ENCODE results near the gene CGB7. TPM values are rescaled to one million over a fixed set of nuclear protein-coding genes. Genes with fewer than 3 reads are reported as not detected.
"Not testable (repeated sequence)": the region's sequence is repeated elsewhere in the genome, so short reads cannot be mapped to it uniquely, and the experiment has no call there.

Gene CGB7
- total RNA-seq, 4 donors from 2014 or later: 0.22 to 4.4 (median 1.7) TPM; not detected in 1

DNA sequence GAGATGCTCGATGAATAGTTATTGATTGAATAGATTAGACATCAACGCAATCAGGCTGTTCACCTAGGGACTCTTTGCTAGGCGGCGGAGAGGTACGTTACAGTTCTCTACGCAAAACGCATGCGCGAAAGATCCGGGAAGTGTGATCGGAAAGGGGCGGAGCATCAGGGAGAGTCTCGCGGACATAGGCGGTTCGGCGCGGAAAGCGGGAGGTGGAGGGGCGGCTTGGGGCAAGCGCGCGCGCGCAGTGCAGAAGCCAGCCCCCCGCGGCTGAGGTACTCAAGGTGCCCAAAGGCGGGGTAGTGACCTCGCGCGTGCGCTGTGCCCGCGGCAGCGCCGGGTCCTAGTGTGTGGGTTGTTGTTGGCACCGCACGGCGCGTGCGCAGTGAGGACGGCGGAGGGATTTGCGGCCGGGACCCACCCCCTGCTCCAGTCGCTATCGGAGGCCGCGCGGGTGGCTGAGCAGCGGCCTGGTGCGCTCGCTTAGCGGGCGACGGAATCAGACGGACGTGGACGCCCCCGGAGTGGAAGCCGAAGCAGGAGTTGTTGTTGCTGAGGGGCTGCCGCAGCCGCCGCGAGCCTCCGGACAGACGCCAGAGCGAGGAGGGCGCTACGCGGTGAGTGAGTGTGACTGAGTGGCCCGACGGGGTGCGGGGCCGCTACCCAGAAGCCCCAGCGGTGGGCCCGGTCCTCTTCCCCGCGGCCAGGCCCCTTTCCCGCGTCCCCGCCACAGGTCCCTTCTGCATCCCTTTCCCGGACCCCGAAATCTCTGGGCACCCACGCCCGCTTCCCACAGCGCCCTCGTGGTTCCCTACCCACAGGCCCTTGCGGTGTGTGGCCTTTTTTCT, 27.7 kb upstream of the CGB7 start, which contains the start of gene SNRNP70:
SNRNP70 (plus strand) TSS at position 432 of the 848 bp plus-strand sequence. CDS start 964 bp downstream, outside the sequence.
- TF ChIP-seq, protein P1, sequence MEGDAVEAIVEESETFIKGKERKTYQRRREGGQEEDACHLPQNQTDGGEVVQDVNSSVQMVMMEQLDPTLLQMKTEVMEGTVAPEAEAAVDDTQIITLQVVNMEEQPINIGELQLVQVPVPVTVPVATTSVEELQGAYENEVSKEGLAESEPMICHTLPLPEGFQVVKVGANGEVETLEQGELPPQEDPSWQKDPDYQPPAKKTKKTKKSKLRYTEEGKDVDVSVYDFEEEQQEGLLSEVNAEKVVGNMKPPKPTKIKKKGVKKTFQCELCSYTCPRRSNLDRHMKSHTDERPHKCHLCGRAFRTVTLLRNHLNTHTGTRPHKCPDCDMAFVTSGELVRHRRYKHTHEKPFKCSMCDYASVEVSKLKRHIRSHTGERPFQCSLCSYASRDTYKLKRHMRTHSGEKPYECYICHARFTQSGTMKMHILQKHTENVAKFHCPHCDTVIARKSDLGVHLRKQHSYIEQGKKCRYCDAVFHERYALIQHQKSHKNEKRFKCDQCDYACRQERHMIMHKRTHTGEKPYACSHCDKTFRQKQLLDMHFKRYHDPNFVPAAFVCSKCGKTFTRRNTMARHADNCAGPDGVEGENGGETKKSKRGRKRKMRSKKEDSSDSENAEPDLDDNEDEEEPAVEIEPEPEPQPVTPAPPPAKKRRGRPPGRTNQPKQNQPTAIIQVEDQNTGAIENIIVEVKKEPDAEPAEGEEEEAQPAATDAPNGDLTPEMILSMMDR (IDR thresholded peaks at IDR 0.05): peak in 2 of 6 experiments; percentile 1 to 23
- TF ChIP-seq POLR2A (IDR thresholded peaks at IDR 0.05): peak in 2 of 4 donors; percentile 76 to 93
- Histone ChIP-seq H3K27ac (peak within 1 kb of the TSS; percentile 89 to 95 (median 94)), H3K27me3 (no peaks in the 10 kb centered on the region), H3K9me3 (no peaks in the 10 kb centered on the region), H3K4me1 (peaks cover 12 to 43% (median 25%) of the 10 kb centered on the region in 3 donors), H3K36me3 (peaks cover 6 to 37% (median 19%) of the 10 kb centered on the region in 3 donors), H3K4me3 (peak within 1 kb of the TSS; percentile 86 to 93 (median 92))
- DNase-seq: peak; percentile 96
- 0% methylated on average over 22 to 35 of the region's 89 CpGs for WGBS, 2 donors
- intact Hi-C loops (cut with DNase I): no loop called here

DNA sequence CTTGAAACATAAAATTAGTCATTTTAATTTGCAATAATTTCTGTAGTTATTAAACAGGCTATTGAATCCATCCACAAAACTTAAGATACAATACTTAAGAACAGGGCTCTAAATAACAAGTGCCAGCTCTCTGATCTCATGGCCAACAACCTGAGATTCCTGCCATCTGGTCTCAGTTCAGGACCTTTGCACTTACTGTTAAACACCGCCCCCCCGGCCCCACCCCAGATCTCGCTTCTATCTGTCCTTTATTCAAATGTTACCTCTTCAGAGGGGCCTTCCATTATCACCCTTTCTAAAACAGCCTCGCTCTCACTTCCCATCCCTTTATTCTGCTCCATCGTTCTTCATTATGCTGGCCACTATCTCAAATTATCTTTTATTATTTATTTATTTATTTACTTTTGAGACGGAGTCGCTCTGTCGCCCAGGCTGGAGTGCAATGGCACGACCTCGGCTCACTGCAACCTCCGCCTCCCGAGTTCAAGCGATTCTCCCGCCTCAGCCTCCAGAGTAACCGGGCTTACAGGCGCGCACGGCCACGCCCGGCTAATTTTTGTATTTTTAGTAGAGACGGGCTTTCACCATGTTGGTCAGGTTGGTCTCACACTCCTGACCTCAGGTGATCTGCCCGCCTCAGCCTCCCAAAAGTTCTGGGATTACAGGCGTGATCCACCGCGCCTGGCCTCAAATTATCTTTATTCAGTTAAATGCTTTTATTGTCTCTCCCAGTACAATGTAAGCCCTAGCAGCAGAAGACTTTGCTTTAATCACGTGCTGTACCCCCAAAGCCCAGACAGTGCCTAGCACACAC, 26.9 kb upstream of the CGB7 start:
- no peaks in the 10 kb centered on the region for H3K9me3 ChIP-seq
- TF ChIP-seq, protein P1 (IDR thresholded peaks at IDR 0.05): no peak
- no peak for TF ChIP-seq POLR2A (IDR thresholded peaks at IDR 0.05)
- 57 to 58% methylated on average over 22 to 26 of the region's 26 CpGs for WGBS, 2 donors
- intact Hi-C loops (cut with DNase I): no loop called here
- H3K4me1 ChIP-seq: peaks cover 12 to 43% (median 25%) of the 10 kb centered on the region in 3 donors
- no peaks in the 10 kb centered on the region for H3K27me3 ChIP-seq
- peak overlapping the region; percentile 86 to 93 (median 92) for H3K4me3 ChIP-seq
- H3K36me3 ChIP-seq: peaks cover 0 to 28% (median 13%) of the 10 kb centered on the region in 3 donors
- no peak for DNase-seq
- peak overlapping the region; percentile 89 to 95 (median 94) for H3K27ac ChIP-seq

DNA sequence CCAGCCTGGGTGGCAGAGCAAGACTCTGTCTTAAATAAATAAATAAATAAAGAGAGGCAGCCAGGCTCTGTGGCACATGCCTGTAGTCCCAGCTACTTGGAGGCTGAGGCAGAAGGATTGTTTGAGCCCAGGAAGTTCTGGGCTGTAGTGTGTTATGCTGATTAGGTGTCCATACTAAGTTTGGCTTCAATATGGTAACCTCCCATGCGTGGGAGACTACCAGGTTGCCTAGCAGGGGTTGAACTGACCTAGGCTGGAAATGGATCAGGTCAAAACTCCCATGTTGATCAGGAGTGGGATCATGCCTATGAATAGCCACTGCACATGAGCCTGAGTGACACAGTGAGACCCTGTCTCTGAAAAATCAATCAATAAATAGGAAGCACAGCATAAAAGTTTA, 23.7 kb upstream of the CGB7 start:
- Histone ChIP-seq H3K4me1 (peaks cover 7 to 13% (median 9%) of the 10 kb centered on the region in 3 donors), H3K4me3 (no peak overlapping the region), H3K27ac (no peak overlapping the region), H3K27me3 (no peaks in the 10 kb centered on the region), H3K9me3 (no peaks in the 10 kb centered on the region), H3K36me3 (no peaks in the 10 kb centered on the region)
- intact Hi-C loops (cut with DNase I): no loop called here
- 67 to 70% methylated on average over 1 of the region's 1 CpG for WGBS, 2 donors
- no peak for TF ChIP-seq POLR2A (IDR thresholded peaks at IDR 0.05)
- DNase-seq: no peak

DNA sequence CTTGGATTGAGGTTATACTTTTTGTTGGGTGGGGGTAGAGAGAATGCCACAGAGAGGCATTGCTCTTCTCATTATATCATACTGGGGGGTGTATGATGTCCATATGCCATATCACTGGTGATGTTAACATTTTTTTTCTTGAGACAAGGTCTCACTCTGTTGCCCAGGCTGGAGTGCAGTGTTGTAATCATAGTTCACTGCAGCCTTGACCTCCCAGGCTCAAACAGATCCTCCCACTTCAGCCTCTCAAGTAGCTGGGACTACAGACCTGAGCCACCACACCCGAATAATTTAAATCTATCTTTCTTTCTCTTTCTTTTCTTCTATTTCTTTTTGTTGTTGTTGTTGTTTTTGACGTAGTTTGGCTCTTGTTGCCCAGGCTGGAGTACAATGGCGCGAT, 22.8 kb upstream of the CGB7 start:
- WGBS, 2 donors: 85 to 93% methylated on average over 4 of the region's 4 CpGs
- Histone ChIP-seq H3K36me3 (no peaks in the 10 kb centered on the region), H3K27ac (no peak overlapping the region), H3K27me3 (no peaks in the 10 kb centered on the region), H3K4me1 (peaks cover 4 to 9% (median 6%) of the 10 kb centered on the region in 3 donors), H3K9me3 (no peaks in the 10 kb centered on the region), H3K4me3 (no peak overlapping the region)
- intact Hi-C loops (cut with DNase I): no loop called here
- TF ChIP-seq, protein P1 (IDR thresholded peaks at IDR 0.05): no peak
- TF ChIP-seq POLR2A (IDR thresholded peaks at IDR 0.05): no peak
- no peak for DNase-seq

DNA sequence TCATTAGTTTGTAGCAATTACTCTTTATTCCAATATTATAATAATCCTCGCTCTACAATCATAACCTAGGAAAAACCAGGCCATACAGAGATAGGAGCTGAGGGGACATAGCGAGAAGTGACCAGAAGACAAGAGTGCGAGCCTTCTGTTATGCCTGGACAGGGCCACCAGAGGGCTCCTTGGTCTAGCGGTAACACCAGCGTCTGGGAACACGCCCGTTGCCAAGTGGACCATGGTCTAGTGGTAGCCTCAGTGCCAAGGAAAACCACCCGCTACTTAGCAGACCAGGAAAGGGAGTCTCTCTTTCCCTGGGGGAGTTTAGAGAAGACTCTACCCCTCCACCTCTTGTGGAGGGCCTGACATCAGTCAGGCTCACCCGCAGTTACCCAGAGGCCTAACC, 17.3 kb upstream of the CGB7 start:
- Histone ChIP-seq H3K4me1 (peaks cover 0 to 23% (median 3%) of the 10 kb centered on the region in 3 donors), H3K27me3 (peaks cover 5 to 48% (median 16%) of the 10 kb centered on the region in 4 donors)
- DNase-seq; H3K36me3 ChIP-seq; H3K9me3 ChIP-seq; H3K4me3 ChIP-seq; intact Hi-C loops (cut with DNase I); H3K27ac ChIP-seq: not testable (repeated sequence)
- 19 to 26% methylated on average over 5 to 7 of the region's 9 CpGs for whole genome bisulfite sequencing, 2 donors
- TF ChIP-seq, protein P1 (IDR thresholded peaks at IDR 0.05): peak; percentile 37 to 80 (median 72)

Measured in esophagus squamous epithelium (tissue), 5 donors.